ENCODE measurements around the gene ERICH6B. TPM values are rescaled to one million over a fixed set of nuclear protein-coding genes. Genes with fewer than 3 reads are reported as not detected.

ERICH6B gene
- polyA plus RNA-seq, 3 donors = not detected

GRCh38 chr13:45659536-45659935, 44.0 kb upstream of the ERICH6B start:
- Mint-ChIP-seq H3K27ac (no peak overlapping the region), H3K9me3 (peaks cover 0 to 7% (median 2%) of the 10 kb centered on the region in 7 donors), H3K4me3 (no peak overlapping the region), H3K4me1 (peaks cover 5% of the 10 kb centered on the region), H3K36me3 (no peaks in the 10 kb centered on the region), H3K27me3 (ENCODE audit: low read depth in 3 of 3) (peaks cover 0 to 2% (median 2%) of the 10 kb centered on the region in 3 donors)
- Histone ChIP-seq H3K79me2 (ENCODE audit: insufficient read depth, low read length) (no peaks in the 10 kb centered on the region), H3K9me3 (replicated peaks in 1 of 2; ENCODE audit: control insufficient read depth in 1 of 2, insufficient read depth in 1 of 2, low read length in 2 of 2) (no peaks in the 10 kb centered on the region), H3K4me3 (replicated peaks in 1 of 3; ENCODE audit: low read depth in 2 of 3, low read length in 3 of 3) (no peak overlapping the region), H4K20me1 (ENCODE audit: insufficient read depth, low read length) (no peaks in the 10 kb centered on the region), H3K27ac (ENCODE audit: low read depth in 1 of 2, low read length in 2 of 2) (no peak overlapping the region), H3K36me3 (replicated peaks in 1 of 2; ENCODE audit: control insufficient read depth in 1 of 2, insufficient read depth in 2 of 2, low read length in 2 of 2) (no peaks in the 10 kb centered on the region), H3K27me3 (ENCODE audit: control insufficient read depth in 2 of 2, insufficient read depth in 2 of 2, low read length in 2 of 2) (no peaks in the 10 kb centered on the region), H3K4me2 (replicated peaks; ENCODE audit: extremely low read depth, low read length, poor library complexity, severe bottlenecking) (no peak overlapping the region), H2AFZ (ENCODE audit: insufficient read depth, low read depth, low read length, poor library complexity, severe bottlenecking) (no peak overlapping the region), H3K9ac (ENCODE audit: insufficient read depth, low read length, poor library complexity, severe bottlenecking) (no peak overlapping the region), H3K4me1 (ENCODE audit: control insufficient read depth in 1 of 2, insufficient read depth in 2 of 2, low read length in 2 of 2) (no peaks in the 10 kb centered on the region)
- intact Hi-C loops (cut with micrococcal nuclease) = no loop called here
- no peak for DNase-seq
- TF ChIP-seq CTCF (IDR thresholded peaks at IDR 0.05) = no peak
- 71% methylated on average over 1 of the region's 3 CpGs for WGBS (ENCODE audit: insufficient coverage)

GRCh38 chr13:45658586-45659235, 43.2 kb upstream of the ERICH6B start:
- Histone ChIP-seq H3K27me3 (ENCODE audit: control insufficient read depth in 2 of 2, insufficient read depth in 2 of 2, low read length in 2 of 2) (no peaks in the 10 kb centered on the region), H3K36me3 (replicated peaks in 1 of 2; ENCODE audit: control insufficient read depth in 1 of 2, insufficient read depth in 2 of 2, low read length in 2 of 2) (no peaks in the 10 kb centered on the region), H3K79me2 (ENCODE audit: insufficient read depth, low read length) (no peaks in the 10 kb centered on the region), H3K27ac (ENCODE audit: low read depth in 1 of 2, low read length in 2 of 2) (no peak overlapping the region), H3K4me1 (ENCODE audit: control insufficient read depth in 1 of 2, insufficient read depth in 2 of 2, low read length in 2 of 2) (no peaks in the 10 kb centered on the region), H3K4me3 (replicated peaks in 1 of 3; ENCODE audit: low read depth in 2 of 3, low read length in 3 of 3) (no peak overlapping the region), H3K9ac (ENCODE audit: insufficient read depth, low read length, poor library complexity, severe bottlenecking) (no peak overlapping the region), H2AFZ (ENCODE audit: insufficient read depth, low read depth, low read length, poor library complexity, severe bottlenecking) (no peak overlapping the region), H3K4me2 (replicated peaks; ENCODE audit: extremely low read depth, low read length, poor library complexity, severe bottlenecking) (no peak overlapping the region), H3K9me3 (replicated peaks in 1 of 2; ENCODE audit: control insufficient read depth in 1 of 2, insufficient read depth in 1 of 2, low read length in 2 of 2) (no peaks in the 10 kb centered on the region), H4K20me1 (ENCODE audit: insufficient read depth, low read length) (no peaks in the 10 kb centered on the region)
- peaks cover 5% of the 10 kb centered on the region for H3K4me1 Mint-ChIP-seq
- no peak for TF ChIP-seq CTCF (IDR thresholded peaks at IDR 0.05)
- peaks cover 2 to 3% (median 2%) of the 10 kb centered on the region in 3 donors for H3K27me3 Mint-ChIP-seq (ENCODE audit: low read depth in 3 of 3)
- intact Hi-C loops (cut with micrococcal nuclease) = no loop called here
- no peak for DNase-seq
- no peak overlapping the region for H3K4me3 Mint-ChIP-seq
- H3K27ac Mint-ChIP-seq = no peak overlapping the region
- peaks cover 0 to 6% (median 2%) of the 10 kb centered on the region in 7 donors for H3K9me3 Mint-ChIP-seq
- H3K36me3 Mint-ChIP-seq = no peaks in the 10 kb centered on the region
- WGBS (ENCODE audit: insufficient coverage) = 100% methylated on average over 2 of the region's 5 CpGs
